Measurements from ENCODE around the gene GLTP.
"Not testable (repeated sequence)": the region's sequence is repeated elsewhere in the genome, so short reads cannot be mapped to it uniquely, and the experiment has no call there.

The GLTP gene, protein sequence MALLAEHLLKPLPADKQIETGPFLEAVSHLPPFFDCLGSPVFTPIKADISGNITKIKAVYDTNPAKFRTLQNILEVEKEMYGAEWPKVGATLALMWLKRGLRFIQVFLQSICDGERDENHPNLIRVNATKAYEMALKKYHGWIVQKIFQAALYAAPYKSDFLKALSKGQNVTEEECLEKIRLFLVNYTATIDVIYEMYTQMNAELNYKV

DNA sequence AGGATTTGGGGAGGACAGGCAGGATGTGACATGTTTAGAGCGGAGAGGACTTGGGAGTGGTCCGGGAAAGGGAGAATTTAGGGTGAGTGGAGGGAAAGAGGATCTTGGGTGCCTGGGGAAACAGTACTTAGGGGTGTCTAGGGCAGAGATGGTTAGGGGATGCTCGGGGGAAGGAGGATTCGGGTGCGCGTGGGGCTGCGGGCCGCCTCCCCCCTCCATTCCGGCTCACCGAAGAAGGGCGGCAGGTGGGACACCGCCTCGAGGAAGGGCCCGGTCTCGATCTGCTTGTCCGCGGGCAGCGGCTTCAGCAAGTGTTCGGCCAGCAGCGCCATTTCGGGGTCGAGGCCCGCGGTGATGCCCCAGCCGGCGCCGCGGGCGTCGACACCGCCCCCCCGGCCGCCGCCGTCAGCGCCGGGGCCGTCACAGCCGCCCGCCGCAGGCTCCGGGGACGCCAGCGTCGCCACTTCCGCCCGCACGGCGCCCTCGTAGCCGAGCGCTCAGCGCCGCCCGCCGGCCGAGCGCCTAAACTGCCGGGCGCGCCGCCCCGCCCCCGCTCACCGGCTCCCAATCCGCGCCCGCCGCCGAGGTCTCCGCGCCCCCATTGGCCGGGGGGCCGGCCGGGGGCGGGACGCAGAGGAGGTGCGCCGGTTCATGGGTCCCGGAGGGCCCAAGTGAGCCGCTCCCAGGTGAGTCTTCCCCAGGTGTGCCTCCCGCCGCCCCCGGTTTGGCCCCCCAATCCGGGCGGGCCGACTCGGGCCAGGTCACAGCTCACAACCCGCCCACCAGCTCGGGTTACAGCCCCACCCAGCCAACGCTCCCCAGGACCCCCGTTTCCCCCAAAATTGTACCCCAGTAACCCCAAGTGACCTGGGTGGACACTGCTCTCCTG lies at the start of gene GLTP:
Gene GLTP (minus strand): TSS at position 499 of the 889 bp plus-strand sequence. CDS start 167 bp downstream, at position 332.
- peak; percentile 73 to 85 for DNase-seq (ENCODE audit: low read depth in 2 of 2)

DNA sequence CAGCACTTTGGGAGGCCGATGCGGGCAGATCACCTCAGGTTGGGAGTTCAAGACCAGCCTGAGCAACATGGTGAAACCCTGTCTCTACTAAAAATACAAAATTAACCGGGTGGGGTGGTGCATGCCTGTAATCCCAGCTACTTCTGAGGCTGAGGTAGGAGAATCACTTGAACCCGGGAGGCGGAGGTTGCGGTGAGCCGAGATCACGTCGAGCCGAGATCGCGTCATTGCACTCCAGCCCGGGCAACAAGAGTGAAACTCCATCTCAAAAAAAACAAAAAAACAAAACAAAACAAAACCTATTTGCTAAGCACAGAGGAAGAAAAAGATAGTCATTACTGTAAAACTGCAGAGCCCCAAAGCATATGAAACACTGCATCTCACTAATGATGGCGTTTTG lies 49.0 kb upstream of the GLTP start:
- not testable (repeated sequence) for DNase-seq (ENCODE audit: low read depth in 2 of 2)

- DNase-seq (ENCODE audit: low read depth in 2 of 2) = no peak
Measured at GRCh38 chr12:109928058-109928656, 47.8 kb upstream of the GLTP start.

DNA sequence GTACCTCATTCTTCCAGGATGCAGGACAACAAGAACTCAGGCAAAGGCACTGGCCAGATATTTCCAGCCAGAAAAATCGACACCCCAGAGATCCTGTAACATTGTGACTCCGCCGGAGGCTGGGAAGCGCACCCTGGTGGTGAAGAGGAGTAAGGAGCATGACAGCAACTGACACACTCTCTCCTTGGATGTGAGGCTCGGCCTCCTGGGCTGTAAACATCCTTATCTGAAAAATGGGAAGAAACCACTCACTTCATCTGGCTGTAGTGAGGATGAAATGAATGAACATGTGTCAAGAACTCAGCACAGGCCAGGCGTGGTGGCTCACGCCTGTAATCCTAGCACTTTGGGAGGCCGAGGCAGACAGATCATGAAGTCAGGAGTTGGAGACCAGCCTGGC lies 47.3 kb upstream of the GLTP start:
- DNase-seq (ENCODE audit: low read depth in 2 of 2) = no peak

DNA sequence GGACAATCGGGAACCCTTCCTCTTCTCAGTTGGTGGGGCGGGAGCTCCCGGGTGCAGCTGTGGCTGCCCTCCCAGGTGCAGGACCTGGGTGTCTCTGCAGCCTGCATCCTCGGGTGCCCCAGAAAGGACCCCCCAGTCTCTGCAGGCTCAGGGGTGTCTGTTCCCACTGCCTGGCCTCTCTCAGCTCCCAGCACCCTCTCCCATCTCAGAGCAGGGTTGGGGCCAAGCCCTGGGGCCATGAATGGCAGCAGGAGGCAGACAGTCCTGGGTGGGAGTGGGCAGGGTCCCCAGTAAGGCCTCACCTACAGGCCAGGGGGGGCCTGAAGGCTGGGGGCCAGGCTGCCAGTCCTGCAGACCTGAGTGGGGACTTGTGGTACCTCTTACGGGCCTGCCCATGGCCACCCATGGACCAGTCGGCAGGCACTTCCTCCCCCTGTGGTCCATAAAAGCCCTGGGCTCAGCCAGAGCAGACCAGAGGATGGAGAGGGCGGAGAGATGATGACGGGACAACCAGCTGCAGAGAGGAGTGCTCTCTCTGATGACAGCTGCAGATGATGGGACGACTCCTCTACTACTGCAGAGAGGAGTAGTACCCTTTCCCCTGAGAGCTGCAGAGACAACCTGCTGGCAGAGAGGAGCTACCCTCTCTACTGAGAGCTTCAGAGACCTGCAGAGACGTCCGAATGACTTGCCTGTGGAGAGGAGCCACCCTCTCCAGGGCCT lies 46.3 kb upstream of the GLTP start:
- DNase-seq (ENCODE audit: low read depth in 2 of 2) = no peak

DNA sequence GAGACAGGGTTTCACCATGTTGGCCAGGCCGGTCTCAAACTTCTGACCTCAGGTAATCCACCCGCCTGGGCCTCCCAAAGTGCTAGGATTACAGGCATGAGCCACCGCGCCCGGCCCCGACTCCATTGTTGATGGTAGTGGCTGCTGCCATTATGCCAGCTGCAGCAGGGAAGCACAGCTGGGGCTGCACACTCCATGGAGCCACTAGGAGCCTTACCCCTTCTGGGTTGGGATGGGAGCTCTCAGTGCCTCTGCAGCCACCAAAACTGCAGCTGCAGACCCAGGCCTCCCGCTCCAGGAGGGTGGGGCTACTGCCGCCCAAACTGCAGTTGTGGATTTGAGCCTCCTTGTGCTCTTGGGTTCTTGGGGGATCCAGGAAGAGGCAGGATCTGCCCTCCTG lies 45.7 kb upstream of the GLTP start:
- no peak for DNase-seq (ENCODE audit: low read depth in 2 of 2)

DNA sequence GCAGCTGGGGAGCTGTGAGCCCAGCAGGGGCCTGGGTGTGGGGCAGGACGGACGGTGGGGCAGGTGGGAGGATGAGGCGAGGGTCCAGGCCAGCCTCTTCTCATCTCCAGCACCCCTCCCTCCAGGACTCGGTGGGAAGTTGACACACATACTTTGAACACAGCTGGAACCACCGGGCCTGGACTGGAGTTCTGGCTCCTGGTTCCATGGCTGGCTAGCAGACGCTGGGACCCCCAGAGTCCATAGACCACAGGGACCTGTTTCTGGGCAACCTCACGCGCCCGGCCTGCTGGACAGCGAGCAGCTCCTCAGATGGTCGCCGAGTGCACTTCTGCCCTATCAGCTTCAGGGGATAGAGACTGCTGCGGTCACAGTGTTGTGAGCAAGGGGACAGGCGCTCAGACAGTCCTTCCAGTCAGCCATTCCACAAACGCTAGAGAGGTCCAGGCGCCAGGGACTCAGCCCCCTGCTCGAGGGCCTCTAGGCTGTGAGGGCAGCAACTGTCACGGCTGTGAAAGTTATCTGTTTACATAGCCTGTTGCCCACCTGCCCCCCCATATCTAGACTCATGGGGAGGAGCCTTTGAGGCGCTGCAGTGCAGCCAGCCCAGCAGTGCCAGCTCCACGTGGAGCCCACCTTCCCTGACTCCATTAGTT lies 45.0 kb upstream of the GLTP start:
- DNase-seq (ENCODE audit: low read depth in 2 of 2) = no peak

- no peak for DNase-seq (ENCODE audit: low read depth in 2 of 2)
Measured at GRCh38 chr12:109923481-109924245, 43.3 kb upstream of the GLTP start.

DNA sequence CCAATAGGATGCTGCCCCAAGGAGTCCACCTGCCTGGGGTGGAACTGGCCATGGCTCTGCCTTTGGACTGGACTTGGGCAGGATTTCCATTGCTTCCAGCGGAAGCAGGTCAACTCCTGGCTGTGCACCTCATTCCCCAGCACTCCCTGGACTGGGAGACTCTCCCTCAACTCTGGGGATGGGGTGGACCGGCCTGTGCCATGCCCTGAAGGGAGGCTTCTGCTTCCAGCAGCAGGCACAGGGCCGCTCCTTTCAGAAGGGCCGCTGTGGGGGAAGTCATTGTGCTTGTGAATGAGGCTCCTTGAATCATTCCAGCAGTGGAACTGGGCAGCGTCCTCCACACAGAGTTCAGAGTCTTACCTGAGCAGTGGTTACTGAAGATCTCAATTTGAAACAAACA lies 42.7 kb upstream of the GLTP start:
- no peak for DNase-seq (ENCODE audit: low read depth in 2 of 2)

GRCh38 chr12:109921982-109922381 lies 41.6 kb upstream of the GLTP start:
- DNase-seq (ENCODE audit: low read depth in 2 of 2) = no peak

- DNase-seq (ENCODE audit: low read depth in 2 of 2) = no peak
Measured at GRCh38 chr12:109920261-109920780, 40.0 kb upstream of the GLTP start.

DNA sequence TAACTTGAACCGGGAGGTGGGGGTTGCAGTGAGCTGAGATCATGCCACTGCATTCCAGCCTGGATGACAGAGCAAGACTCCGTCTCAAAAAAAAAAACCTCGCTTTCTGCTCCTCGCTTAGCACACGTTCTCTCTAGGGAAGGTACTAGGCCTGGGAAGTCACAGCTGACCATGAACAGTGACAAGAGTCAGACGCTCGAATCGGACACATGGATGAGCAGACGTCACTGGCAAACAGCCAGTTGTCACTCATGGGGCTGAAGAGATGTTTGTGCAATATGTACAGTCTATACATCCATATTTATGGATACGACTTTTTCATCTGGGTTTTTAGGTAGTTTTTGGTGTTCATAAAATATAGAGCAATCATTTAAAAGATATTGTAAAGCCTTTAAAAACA lies 39.1 kb upstream of the GLTP start:
- no peak for DNase-seq (ENCODE audit: low read depth in 2 of 2)

GRCh38 chr12:109916045-109916444 lies 35.7 kb upstream of the GLTP start:
- no peak for DNase-seq (ENCODE audit: low read depth in 2 of 2)

GRCh38 chr12:109915171-109916040 lies 35.1 kb upstream of the GLTP start:
- no peak for DNase-seq (ENCODE audit: low read depth in 2 of 2)

GRCh38 chr12:109914461-109914860 lies 34.1 kb upstream of the GLTP start:
- no peak for DNase-seq (ENCODE audit: low read depth in 2 of 2)

DNA sequence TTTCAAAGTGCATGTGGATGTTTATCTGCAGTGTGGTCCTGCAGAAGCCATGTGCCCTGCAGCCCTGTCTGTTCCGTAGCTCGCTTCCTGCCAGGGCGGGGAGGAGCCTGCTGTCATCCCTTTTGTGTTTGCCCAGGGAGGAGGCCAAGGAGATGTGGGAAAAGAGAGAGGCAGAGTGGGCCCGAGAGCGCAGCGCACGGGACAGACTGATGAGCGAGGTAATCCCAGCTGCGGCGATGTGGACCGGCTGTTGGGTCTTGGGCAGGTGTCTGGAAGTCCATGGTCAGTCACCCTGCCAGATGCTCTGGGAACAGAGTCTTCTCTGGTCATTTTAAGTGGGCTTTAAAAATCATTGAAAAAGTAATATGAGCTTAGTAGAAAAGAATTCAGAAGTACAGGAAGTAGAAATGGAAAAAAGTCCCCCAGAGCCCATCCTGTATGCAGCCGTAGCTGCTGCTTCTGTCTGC lies 32.5 kb upstream of the GLTP start:
- DNase-seq (ENCODE audit: low read depth in 2 of 2) = no peak

DNA sequence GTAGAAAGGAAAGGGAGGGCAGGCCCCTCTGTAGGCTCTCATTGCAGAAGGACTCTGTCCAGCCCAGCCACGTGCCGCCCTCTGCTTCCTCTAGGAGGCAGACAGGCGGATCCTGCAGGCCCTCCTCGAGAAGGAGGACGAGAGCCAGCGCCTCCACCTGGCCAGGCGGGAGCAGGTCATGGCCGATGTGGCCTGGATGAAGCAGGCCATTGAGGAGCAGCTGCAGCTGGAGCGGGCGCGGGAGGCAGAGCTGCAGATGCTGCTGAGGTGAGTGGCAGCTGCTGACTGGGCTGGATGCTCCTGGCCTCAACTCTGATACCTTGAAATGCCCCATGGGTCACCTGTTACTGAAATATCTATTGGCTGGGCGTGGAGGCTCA lies 30.6 kb upstream of the GLTP start:
- DNase-seq (ENCODE audit: low read depth in 2 of 2) = no peak

GRCh38 chr12:109910254-109910968 lies 30.1 kb upstream of the GLTP start:
- DNase-seq (ENCODE audit: low read depth in 2 of 2) = no peak

GRCh38 chr12:109905301-109905700 lies 25.0 kb upstream of the GLTP start:
- DNase-seq (ENCODE audit: low read depth in 2 of 2) = no peak
